ENCODE data around the gene PPP6R2. TPM values are rescaled to one million over a fixed set of nuclear protein-coding genes. Genes with fewer than 3 reads are reported as not detected.

The PPP6R2 gene
- total RNA-seq, 1 donor from 2014 or later, result 45.2 TPM

DNA sequence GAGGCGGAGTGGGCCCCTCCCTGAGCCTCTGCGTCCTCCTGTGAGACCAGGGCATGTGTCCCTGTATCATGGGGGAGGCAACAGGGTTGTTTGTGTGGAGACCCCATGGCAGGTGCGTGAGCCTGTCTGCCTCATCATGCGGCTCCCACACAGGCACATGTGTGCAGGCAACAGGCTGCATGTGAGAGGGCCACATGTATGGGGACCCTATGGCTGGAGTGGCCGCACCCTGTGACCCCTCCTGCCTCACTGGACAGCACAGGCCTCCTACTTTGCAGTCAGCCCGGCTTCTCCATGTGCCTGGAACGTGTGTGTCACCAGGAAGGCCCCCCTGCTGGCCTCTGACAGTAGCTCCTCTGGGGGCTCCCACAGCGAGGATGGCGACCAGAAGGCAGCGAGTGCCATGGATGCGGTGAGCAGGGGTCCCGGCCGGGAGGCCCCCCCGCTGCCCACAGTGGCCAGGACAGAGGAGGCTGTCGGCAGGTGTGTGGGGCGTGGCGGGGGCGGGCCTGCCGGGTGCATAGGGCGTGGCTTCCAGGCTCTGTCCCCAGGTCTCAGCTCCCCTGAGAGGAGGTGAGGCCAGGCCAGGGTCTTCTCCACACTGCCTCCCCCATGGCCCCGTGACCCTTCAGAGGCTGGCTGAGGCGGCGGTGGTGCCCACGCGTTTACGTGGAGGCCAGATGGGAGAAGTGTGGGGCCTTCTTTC is 97.6 kb downstream of the PPP6R2 start:
- TF ChIP-seq, protein P1, sequence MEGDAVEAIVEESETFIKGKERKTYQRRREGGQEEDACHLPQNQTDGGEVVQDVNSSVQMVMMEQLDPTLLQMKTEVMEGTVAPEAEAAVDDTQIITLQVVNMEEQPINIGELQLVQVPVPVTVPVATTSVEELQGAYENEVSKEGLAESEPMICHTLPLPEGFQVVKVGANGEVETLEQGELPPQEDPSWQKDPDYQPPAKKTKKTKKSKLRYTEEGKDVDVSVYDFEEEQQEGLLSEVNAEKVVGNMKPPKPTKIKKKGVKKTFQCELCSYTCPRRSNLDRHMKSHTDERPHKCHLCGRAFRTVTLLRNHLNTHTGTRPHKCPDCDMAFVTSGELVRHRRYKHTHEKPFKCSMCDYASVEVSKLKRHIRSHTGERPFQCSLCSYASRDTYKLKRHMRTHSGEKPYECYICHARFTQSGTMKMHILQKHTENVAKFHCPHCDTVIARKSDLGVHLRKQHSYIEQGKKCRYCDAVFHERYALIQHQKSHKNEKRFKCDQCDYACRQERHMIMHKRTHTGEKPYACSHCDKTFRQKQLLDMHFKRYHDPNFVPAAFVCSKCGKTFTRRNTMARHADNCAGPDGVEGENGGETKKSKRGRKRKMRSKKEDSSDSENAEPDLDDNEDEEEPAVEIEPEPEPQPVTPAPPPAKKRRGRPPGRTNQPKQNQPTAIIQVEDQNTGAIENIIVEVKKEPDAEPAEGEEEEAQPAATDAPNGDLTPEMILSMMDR (IDR thresholded peaks at IDR 0.05; ENCODE audit: insufficient read depth, low read length, poor library complexity, severe bottlenecking), result no peak
- H3K4me3 ChIP-seq (ENCODE audit: low read depth, low read length), result no peak overlapping the region
- DNase-seq (ENCODE audit: low read depth), result no peak
- H3K36me3 ChIP-seq (ENCODE audit: control insufficient read depth, insufficient read depth, low read length), result peaks cover 3% of the 10 kb centered on the region
- no peaks in the 10 kb centered on the region for H3K27me3 ChIP-seq (ENCODE audit: control insufficient read depth, insufficient read depth, low read length)

DNA sequence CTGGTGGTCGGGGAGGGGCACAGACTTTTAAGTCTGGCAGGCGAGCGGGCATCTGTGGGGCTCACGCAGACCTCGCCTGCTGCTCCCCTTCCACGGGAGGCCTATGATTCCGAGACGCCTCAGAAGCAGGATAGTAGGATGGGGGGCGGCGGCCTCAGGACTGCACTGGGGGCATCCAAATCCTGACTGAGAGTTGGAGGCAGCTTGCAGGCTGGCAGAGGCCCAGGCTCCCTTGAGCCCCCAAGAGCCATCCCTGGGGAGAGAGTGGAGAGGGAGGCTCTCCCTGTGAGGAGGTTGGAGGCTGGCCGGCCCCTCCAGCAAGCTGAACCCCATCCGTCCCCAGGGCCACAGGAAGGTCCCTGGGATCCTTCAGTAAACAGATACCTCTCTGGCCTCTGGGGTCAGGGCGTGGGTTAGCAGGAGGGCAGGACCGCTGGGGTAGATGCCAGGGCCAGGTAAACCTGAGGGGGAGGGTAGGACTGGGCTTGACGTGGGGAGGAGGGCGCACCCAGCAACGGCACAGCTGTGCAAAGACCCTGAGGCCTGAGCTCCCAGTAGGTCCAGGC is 98.4 kb downstream of the PPP6R2 start:
- TF ChIP-seq, protein P1 (IDR thresholded peaks at IDR 0.05; ENCODE audit: insufficient read depth, low read length, poor library complexity, severe bottlenecking), result no peak
- Histone ChIP-seq H3K36me3 (ENCODE audit: control insufficient read depth, insufficient read depth, low read length) (peaks cover 3% of the 10 kb centered on the region), H3K27me3 (ENCODE audit: control insufficient read depth, insufficient read depth, low read length) (no peaks in the 10 kb centered on the region), H3K4me3 (ENCODE audit: low read depth, low read length) (no peak overlapping the region)
- DNase-seq (ENCODE audit: low read depth), result no peak

DNA sequence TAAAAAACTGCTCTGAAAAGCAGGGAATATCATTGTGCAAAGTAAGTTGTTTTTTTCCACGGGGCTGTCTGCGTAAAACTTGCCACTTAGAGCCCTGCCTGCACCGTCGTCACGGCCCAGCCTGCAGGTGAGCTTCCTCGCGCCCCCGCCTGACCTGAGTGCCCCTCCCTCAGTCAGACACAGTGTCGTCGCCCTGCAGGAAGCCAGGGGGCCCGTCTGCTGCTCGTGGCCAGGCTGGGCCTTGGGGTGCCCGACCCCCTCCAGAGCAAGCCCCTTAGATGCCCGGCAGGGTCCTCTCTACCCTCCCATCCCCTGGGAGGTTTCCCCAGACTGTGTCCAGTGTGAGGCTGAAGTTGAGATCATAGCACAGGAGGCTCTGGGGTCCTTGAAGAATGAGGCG is 100.1 kb downstream of the PPP6R2 start:
- peaks cover 4% of the 10 kb centered on the region for H3K36me3 ChIP-seq (ENCODE audit: control insufficient read depth, insufficient read depth, low read length)
- DNase-seq (ENCODE audit: low read depth), result no peak
- no peak overlapping the region for H3K4me3 ChIP-seq (ENCODE audit: low read depth, low read length)
- TF ChIP-seq, protein P1 (IDR thresholded peaks at IDR 0.05; ENCODE audit: insufficient read depth, low read length, poor library complexity, severe bottlenecking), result no peak
- no peaks in the 10 kb centered on the region for H3K27me3 ChIP-seq (ENCODE audit: control insufficient read depth, insufficient read depth, low read length)

DNA sequence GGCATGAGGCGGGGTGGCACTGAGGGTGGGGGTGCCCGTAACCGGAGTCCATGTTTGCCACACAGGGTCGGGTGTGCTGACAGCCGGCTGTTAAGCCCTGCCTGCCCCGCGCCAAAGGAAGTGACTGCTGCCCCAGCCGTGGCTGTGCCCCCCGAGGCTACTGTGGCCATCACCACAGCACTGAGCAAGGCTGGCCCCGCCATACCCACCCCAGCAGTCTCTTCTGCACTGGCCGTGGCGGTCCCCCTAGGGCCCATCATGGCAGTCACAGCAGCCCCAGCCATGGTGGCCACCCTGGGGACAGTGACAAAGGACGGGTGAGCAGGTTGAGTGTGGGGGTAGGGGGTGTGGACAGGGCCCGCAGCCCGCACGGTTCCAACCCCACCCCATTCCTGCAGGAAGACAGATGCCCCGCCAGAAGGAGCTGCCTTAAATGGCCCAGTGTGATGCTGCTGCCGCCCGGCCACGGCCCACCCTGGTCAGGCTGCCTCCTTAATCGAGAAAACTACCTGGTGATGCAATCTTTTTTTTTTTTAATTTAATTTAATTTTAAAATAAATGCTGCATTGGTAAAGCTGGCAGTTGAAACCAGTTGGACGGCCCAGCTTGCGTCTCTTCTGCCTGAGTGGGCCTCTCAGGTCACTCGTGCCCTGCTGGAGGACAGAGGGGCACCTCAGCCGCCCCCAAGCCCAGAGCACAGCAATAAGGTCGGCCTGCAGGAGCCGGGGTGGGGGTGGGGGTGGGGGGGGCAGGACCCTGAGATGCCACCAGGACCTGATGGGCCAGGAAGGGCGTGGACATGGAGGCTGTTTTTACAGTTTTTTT is 100.9 kb downstream of the PPP6R2 start:
- no peak overlapping the region for H3K4me3 ChIP-seq (ENCODE audit: low read depth, low read length)
- TF ChIP-seq, protein P1 (IDR thresholded peaks at IDR 0.05; ENCODE audit: insufficient read depth, low read length, poor library complexity, severe bottlenecking), result no peak
- H3K36me3 ChIP-seq (ENCODE audit: control insufficient read depth, insufficient read depth, low read length), result peaks cover 5% of the 10 kb centered on the region
- no peaks in the 10 kb centered on the region for H3K27me3 ChIP-seq (ENCODE audit: control insufficient read depth, insufficient read depth, low read length)
- DNase-seq (ENCODE audit: low read depth), result no peak

DNA sequence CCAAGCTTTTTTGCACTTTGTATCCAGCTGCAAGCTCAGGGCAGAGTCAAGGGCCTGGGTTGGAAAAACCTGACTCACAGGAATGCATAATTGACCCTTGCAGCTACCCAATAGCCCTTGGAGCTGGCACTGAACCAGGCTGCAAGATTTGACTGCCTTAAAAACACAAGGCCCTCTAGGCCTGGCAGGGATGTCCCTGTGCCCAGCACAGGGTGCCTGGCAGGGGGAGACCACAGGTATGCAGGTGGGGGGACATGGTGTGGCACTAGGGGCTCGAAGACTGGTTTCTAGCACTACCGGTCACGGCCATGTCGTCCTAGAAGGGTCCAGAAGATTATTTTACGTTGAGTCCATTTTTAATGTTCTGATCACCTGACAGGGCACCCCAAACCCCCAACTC is 101.5 kb downstream of the PPP6R2 start:
- H3K4me3 ChIP-seq (ENCODE audit: low read depth, low read length), result no peak overlapping the region
- DNase-seq (ENCODE audit: low read depth), result peak; percentile 29
- H3K27me3 ChIP-seq (ENCODE audit: control insufficient read depth, insufficient read depth, low read length), result no peaks in the 10 kb centered on the region
- H3K36me3 ChIP-seq (ENCODE audit: control insufficient read depth, insufficient read depth, low read length), result peaks cover 5% of the 10 kb centered on the region
- TF ChIP-seq, protein P1 (IDR thresholded peaks at IDR 0.05; ENCODE audit: insufficient read depth, low read length, poor library complexity, severe bottlenecking), result no peak

All from kidney epithelial cell (primary cell).